ENCODE results near the gene RC3H2. TPM values are rescaled to one million over a fixed set of nuclear protein-coding genes. Genes with fewer than 3 reads are reported as not detected.
"Not testable (repeated sequence)": the region's sequence is repeated elsewhere in the genome, so short reads cannot be mapped to it uniquely, and the experiment has no call there.

Gene RC3H2
- polyA plus RNA-seq, 4 donors, result 38.0 to 46.9 (median 46.1) TPM

- DNase-seq (ENCODE audit: low read depth in 4 of 4, low spot score in 3 of 4), result no peak
Measured at GRCh38 chr9:122814545-122814944, 90.6 kb downstream of the RC3H2 start.

GRCh38 chr9:122812736-122813135 lies 92.4 kb downstream of the RC3H2 start:
- no peak for DNase-seq (ENCODE audit: low read depth in 4 of 4, low spot score in 3 of 4)

GRCh38 chr9:122810306-122810946 lies 94.7 kb downstream of the RC3H2 start:
- DNase-seq (ENCODE audit: low read depth in 4 of 4, low spot score in 3 of 4), result peak; percentile 60 to 74 (median 64)

GRCh38 chr9:122809261-122809660 lies 95.9 kb downstream of the RC3H2 start:
- not testable (repeated sequence) for DNase-seq (ENCODE audit: low read depth in 4 of 4, low spot score in 3 of 4)

GRCh38 chr9:122808141-122808540 lies 97.0 kb downstream of the RC3H2 start:
- DNase-seq (ENCODE audit: low read depth in 4 of 4, low spot score in 3 of 4), result no peak

GRCh38 chr9:122807271-122807900 lies 97.8 kb downstream of the RC3H2 start:
- no peak for DNase-seq (ENCODE audit: low read depth in 4 of 4, low spot score in 3 of 4)

GRCh38 chr9:122806661-122807060 lies 98.5 kb downstream of the RC3H2 start:
- no peak for DNase-seq (ENCODE audit: low read depth in 4 of 4, low spot score in 3 of 4)

- DNase-seq (ENCODE audit: low read depth in 4 of 4, low spot score in 3 of 4), result no peak
Measured at GRCh38 chr9:122800066-122801060, 104.8 kb downstream of the RC3H2 start, which contains the start of gene OR1K1. Gene OR1K1, plus strand, starts transcription at chr9:122800123. Its CDS starts 0 bp downstream, at chr9:122800123.

- no peak for DNase-seq (ENCODE audit: low read depth in 4 of 4, low spot score in 3 of 4)
Measured at GRCh38 chr9:122797316-122798063, 107.7 kb downstream of the RC3H2 start.

Other genes starting within 250 kb of the RC3H2 start
- gene OR1B1, start 247.7 kb downstream of the RC3H2 start, polyA plus RNA-seq (ENCODE audit: insufficient read length in 4 of 4), result not detected
- not detected for gene OR1L1, start 243.6 kb downstream of the RC3H2 start, polyA plus RNA-seq (ENCODE audit: insufficient read length in 4 of 4)
- not detected for gene OR1L3, start 230.2 kb downstream of the RC3H2 start, polyA plus RNA-seq (ENCODE audit: insufficient read length in 4 of 4)
- gene OR1L4, start 181.4 kb downstream of the RC3H2 start, polyA plus RNA-seq (ENCODE audit: insufficient read length in 4 of 4), result not detected
- not detected for gene OR1L6, start 163.1 kb downstream of the RC3H2 start, polyA plus RNA-seq (ENCODE audit: insufficient read length in 4 of 4)
- under 1 TPM in 1 of 4 donors, not detected in 3; 0.05 TPM for gene OR5C1, start 116.4 kb downstream of the RC3H2 start, polyA plus RNA-seq (ENCODE audit: insufficient read length in 4 of 4)
- gene OR1K1, start 105.2 kb downstream of the RC3H2 start, polyA plus RNA-seq (ENCODE audit: insufficient read length in 4 of 4), result not detected
- gene PDCL, start 76.8 kb downstream of the RC3H2 start, polyA plus RNA-seq (ENCODE audit: insufficient read length in 4 of 4), result 10 to 100 TPM; 31.6 to 36.4 (median 35.5) TPM
- gene ZBTB6, start 8.0 kb upstream of the RC3H2 start, polyA plus RNA-seq (ENCODE audit: insufficient read length in 4 of 4), result 10 to 100 TPM; 13.3 to 18.1 (median 17.3) TPM
- gene ZBTB26, start 26.2 kb upstream of the RC3H2 start, polyA plus RNA-seq (ENCODE audit: insufficient read length in 4 of 4), result 10 to 100 TPM; 18.2 to 23.8 (median 22.6) TPM
- gene RABGAP1, start 35.7 kb upstream of the RC3H2 start, polyA plus RNA-seq (ENCODE audit: insufficient read length in 4 of 4), result 10 to 100 TPM; 57.6 to 69.7 (median 64.0) TPM
- gene GPR21, start 128.3 kb upstream of the RC3H2 start, polyA plus RNA-seq (ENCODE audit: insufficient read length in 4 of 4), result under 1 TPM in 3 of 4 donors, not detected in 1; 0.44 to 0.80 (median 0.66) TPM